H1 (cell line): ENCODE data around the gene STX16. TPM values are rescaled to one million over a fixed set of nuclear protein-coding genes. Genes with fewer than 3 reads are reported as not detected.

Experiments used
- CTCF ChIA-PET: fragments of 300-600 bp; sonication (Branson Sonifier 250); formaldehyde crosslinking; loops from one replicate; lab custom pipeline; 2021; ENCODE audit not compliant: partially characterized antibody; lab: Charles Lee
- POLR2A ChIA-PET: fragments of 300-600 bp; sonication (Branson Sonifier 250); formaldehyde crosslinking; loops from one replicate; lab custom pipeline; 2021; ENCODE audit warnings: inconsistent platforms; ENCODE audit not compliant: partially characterized antibody; lab: Charles Lee
- DNase-seq, 2 experiments: peaks; one replicate each; pipeline versions ENCODE4 v3.0.0 to v3.0.0-alpha.2; 2010 to 2022; ENCODE audit warnings: low spot score in 2 of 2, low read depth in 1 of 2, mixed read lengths in 1 of 2
- FAIRE-seq: peaks from 2 replicates; lab custom pipeline; 2011; peaks lifted over from hg19 to GRCh38; lab: Jason Lieb, UNC
- H2AFZ ChIP-seq: 2 replicates; pipeline ENCODE4 v1.8.1; 2012; ENCODE audit warnings: low read length, inconsistent platforms
- H2AK5ac ChIP-seq: 2 replicates; pipeline ENCODE4 v1.6.1; 2013; ENCODE audit warnings: low read depth, low read length
- H2BK120ac ChIP-seq: replicated peaks from 2 replicates; pipeline ENCODE3; 2013; ENCODE audit warnings: low read depth, low read length, inconsistent platforms
- H2BK12ac ChIP-seq: 2 replicates; pipeline ENCODE4 v1.6.1; 2013; ENCODE audit warnings: low read depth, low read length
- H2BK15ac ChIP-seq: 2 replicates; pipeline ENCODE4 v1.6.1; 2013; ENCODE audit warnings: low read length
- H2BK20ac ChIP-seq: 2 replicates; pipeline ENCODE4 v1.6.1; 2013; ENCODE audit warnings: low read length
- H2BK5ac ChIP-seq: 2 replicates; pipeline ENCODE4 v1.6.1; 2013; ENCODE audit warnings: low read depth, low read length
- H3K14ac ChIP-seq: 2 replicates; pipeline ENCODE4 v1.6.1; 2013; ENCODE audit warnings: inconsistent platforms; ENCODE audit not compliant: insufficient read length
- H3K18ac ChIP-seq: 2 replicates; pipeline ENCODE4 v1.6.1; 2013; ENCODE audit warnings: low read length; ENCODE audit errors: extremely low read depth
- H3K23ac ChIP-seq: 2 replicates; pipeline ENCODE4 v1.6.1; 2013; ENCODE audit warnings: inconsistent platforms; ENCODE audit not compliant: insufficient read length
- H3K23me2 ChIP-seq: 2 replicates; pipeline ENCODE4 v1.6.1; 2013; ENCODE audit warnings: low read depth, low read length
- H3K27ac ChIP-seq: 2 replicates; pipeline ENCODE4 v1.6.1; 2011; ENCODE audit warnings: low read depth, low read length, inconsistent platforms
- H3K27me3 ChIP-seq, 4 experiments: replicated peaks in 1 of 4; 1 replicate in 1 of 4; 2 replicates in 3 of 4; pipeline versions ENCODE4 v1.6.1 to v1.8.1; 2011 to 2013; ENCODE audit warnings: low read length in 3 of 4, mild to moderate bottlenecking in 3 of 4, inconsistent platforms in 2 of 4, mixed read lengths in 2 of 4, moderate library complexity in 1 of 4; ENCODE audit not compliant: control insufficient read depth in 3 of 4, insufficient read depth in 3 of 4; ENCODE audit errors: extremely low read depth in 1 of 4
- H3K36me3 ChIP-seq, 4 experiments: 2 replicates each; pipeline versions ENCODE4 v1.6.1 to v1.8.1; 2011 to 2013; ENCODE audit warnings: mild to moderate bottlenecking in 4 of 4, low read length in 3 of 4, moderate library complexity in 2 of 4, control low read depth in 1 of 4, inconsistent platforms in 1 of 4; ENCODE audit not compliant: insufficient read depth in 4 of 4, control insufficient read depth in 2 of 4
- H3K4ac ChIP-seq: replicated peaks from 2 replicates; pipeline ENCODE3; 2013; ENCODE audit warnings: low read length, low read depth, mixed read lengths, inconsistent platforms; ENCODE audit not compliant: insufficient read length
- H3K4me1 ChIP-seq, 4 experiments: replicated peaks in 1 of 4; 1 replicate in 1 of 4; 2 replicates in 3 of 4; pipeline versions ENCODE4 v1.6.1 to v1.8.1; 2011 to 2013; ENCODE audit warnings: low read length in 3 of 4, inconsistent platforms in 2 of 4, mixed read lengths in 1 of 4; ENCODE audit not compliant: insufficient read depth in 4 of 4, control insufficient read depth in 3 of 4
- H3K4me2 ChIP-seq, 2 experiments: 2 replicates each; pipeline versions ENCODE4 v1.6.1 to v1.8.1; 2011 to 2013; ENCODE audit warnings: low read depth in 2 of 2, low read length in 2 of 2, control low read depth in 1 of 2, inconsistent platforms in 1 of 2, mild to moderate bottlenecking in 1 of 2; ENCODE audit not compliant: insufficient read depth in 1 of 2
- H3K4me3 ChIP-seq, 4 experiments: fragments of 200-600, 300-600 bp in 1 of 4; sonication (generic), shearing (Covaris generic), sonication (Bioruptor Twin) in 1 of 4; 2 replicates each; pipeline versions ENCODE4 v1.5.1 to v1.8.1; 2011 to 2016; ENCODE audit warnings: low read length in 4 of 4, low read depth in 3 of 4, control low read depth in 2 of 4, inconsistent platforms in 2 of 4, mild to moderate bottlenecking in 2 of 4, mixed read lengths in 1 of 4, moderate library complexity in 1 of 4; ENCODE audit not compliant: insufficient read depth in 2 of 4; ENCODE audit errors: extremely low read depth in 1 of 4
- H3K56ac ChIP-seq: replicated peaks from 2 replicates; pipeline ENCODE3; 2013; ENCODE audit warnings: low read depth, mild to moderate bottlenecking, mixed read lengths, low read length, inconsistent platforms; ENCODE audit not compliant: insufficient read length
- H3K79me1 ChIP-seq: 2 replicates; pipeline ENCODE4 v1.6.1; 2013; ENCODE audit warnings: low read depth, low read length, control low read depth
- H3K79me2 ChIP-seq, 2 experiments: 2 replicates each; pipeline versions ENCODE4 v1.6.1 to v1.8.1; 2012 to 2013; ENCODE audit warnings: low read length in 2 of 2, mild to moderate bottlenecking in 2 of 2, inconsistent platforms in 1 of 2; ENCODE audit not compliant: insufficient read depth in 2 of 2, control insufficient read depth in 1 of 2
- H3K9ac ChIP-seq, 4 experiments: replicated peaks in 1 of 4; 1 replicate in 1 of 4; 2 replicates in 3 of 4; pipeline versions ENCODE4 v1.6.1 to v1.8.1; 2011 to 2013; ENCODE audit warnings: low read depth in 3 of 4, low read length in 3 of 4, control low read depth in 2 of 4, mild to moderate bottlenecking in 2 of 4, moderate library complexity in 2 of 4, inconsistent platforms in 1 of 4; ENCODE audit errors: extremely low read depth in 1 of 4
- H3K9me3 ChIP-seq, 2 experiments: 2 replicates each; pipeline versions ENCODE4 v1.6.1 to v1.8.1; 2012 to 2013; ENCODE audit warnings: mild to moderate bottlenecking in 2 of 2, moderate library complexity in 2 of 2, control low read depth in 1 of 2, inconsistent platforms in 1 of 2, low read depth in 1 of 2, low read length in 1 of 2, mixed read lengths in 1 of 2; ENCODE audit not compliant: insufficient read depth in 2 of 2
- H4K20me1 ChIP-seq, 2 experiments: replicated peaks in 1 of 2; 2 replicates each; pipeline versions ENCODE3 to v1.8.1; 2011 to 2013; ENCODE audit warnings: inconsistent platforms in 2 of 2, low read length in 2 of 2, mild to moderate bottlenecking in 1 of 2; ENCODE audit not compliant: insufficient read depth in 2 of 2, control insufficient read depth in 1 of 2
- H4K5ac ChIP-seq: 2 replicates; pipeline ENCODE4 v1.6.1; 2013; ENCODE audit warnings: low read length, low read depth, mixed read lengths, inconsistent platforms; ENCODE audit not compliant: insufficient read length
- H4K8ac ChIP-seq: 2 replicates; pipeline ENCODE4 v1.8.0; 2013; ENCODE audit warnings: mild to moderate bottlenecking, moderate library complexity, low read length, inconsistent platforms; ENCODE audit not compliant: insufficient read depth; ENCODE audit errors: extremely low read depth
- H4K91ac ChIP-seq: replicated peaks from 2 replicates; pipeline ENCODE3; 2013; ENCODE audit warnings: low read length, mixed read lengths, inconsistent platforms; ENCODE audit not compliant: insufficient read length
- BRCA1 ChIP-seq: IDR thresholded peaks from 2 replicates; pipeline ENCODE4 v1.6.1; 2012; ENCODE audit warnings: low read depth, low read length, improper control_type of control experiment
- E2F6 ChIP-seq: IDR thresholded peaks from 2 replicates; pipeline ENCODE4 v1.6.1; 2012; ENCODE audit warnings: inconsistent platforms
- HDAC2 ChIP-seq, 2 experiments: fragments of 300-600 bp in 1 of 2; sonication (generic) in 1 of 2; IDR thresholded peaks; 2 replicates each; pipeline ENCODE4 v1.6.1; 2011 to 2012; ENCODE audit warnings: low read depth in 2 of 2, low read length in 2 of 2, mild to moderate bottlenecking in 2 of 2, moderate library complexity in 2 of 2, borderline replicate concordance in 1 of 2, inconsistent platforms in 1 of 2
- HDAC6 ChIP-seq: IDR thresholded peaks from one replicate; pipeline ENCODE4 v1.7.1; 2012; ENCODE audit warnings: low read depth, mild to moderate bottlenecking, inconsistent platforms, low read length, moderate library complexity
- PHF8 ChIP-seq: fragments of 200-600 bp; sonication (generic); conservative IDR thresholded peaks from 2 replicates; pipeline ENCODE4 v1.7.1; 2012; ENCODE audit warnings: low read depth, mild to moderate bottlenecking, inconsistent platforms, low read length, moderate library complexity
- RFX5 ChIP-seq: IDR thresholded peaks from 2 replicates; pipeline ENCODE4 v1.6.1; 2011; ENCODE audit warnings: low read depth, low read length, improper control_type of control experiment, borderline replicate concordance
- RXRA ChIP-seq: IDR thresholded peaks from 2 replicates; pipeline ENCODE4 v1.6.1; 2011; ENCODE audit warnings: low read depth, mild to moderate bottlenecking, low read length, moderate library complexity; ENCODE audit not compliant: insufficient read depth
- WGBS, 2 experiments: shearing (Covaris generic) in 1 of 2; methylation state at CpG; one replicate each; pipeline versions ENCODE4 v1.1.6 to v1.1.7; 2013 to 2015; ENCODE audit warnings: low lambda C conversion rate in 2 of 2, mixed read lengths in 2 of 2, inconsistent platforms in 1 of 2, low coverage in 1 of 2, missing lambda C conversion rate in 1 of 2; ENCODE audit not compliant: insufficient replicate concordance in 2 of 2, insufficient coverage in 1 of 2, insufficient read length in 1 of 2; ENCODE audit errors: extremely low coverage in 1 of 2, missing lambda C conversion rate in 1 of 2; 5-methylcytosine and 5-hydroxymethylcytosine counted together
- polyA plus RNA-seq, 7 experiments: library from polyadenylated mRNA; depleted of rRNA in 3 of 7; stranded (reverse) in 5 of 7; unstranded in 2 of 7; fragments of >200 nt in 5 of 7; fragments of 200-250 nt in 2 of 7; gene quantifications; 1 replicate in 5 of 7; 2 replicates in 1 of 7; 4 replicates in 1 of 7; pipeline versions ENCODE4 v1.2.1 to v1.2.3, GENCODE V29; 2011 to 2013; ENCODE audit warnings: missing spikeins in 2 of 7, mixed read lengths in 2 of 7
- total RNA-seq: library from RNA; stranded (reverse); fragmentation: NEBNext Ultra II Directional; extraction: Animal tissue kit (Norgen Biotek cat#: 25700); gene quantifications from 2 replicates; pipeline ENCODE4 v1.2.1, GENCODE V29; 2021

Gene STX16
- total and polyA plus RNA-seq, 2 of the 8 experiments (the other 6 are each of a cell fraction or from before 2014, with no cell fraction given): 45.2 to 61.6 TPM

GRCh38 chr20:58690396-58691135, 39.5 kb downstream of the STX16 start:
- H3K79me1 ChIP-seq: 0 out of 2 replicates have a peak, but pooled peaks cover 4% of the 10 kb centered on the region
- H3K18ac ChIP-seq: peak overlapping the region; percentile 55
- no peak overlapping the region for H3K4ac ChIP-seq
- H2BK5ac ChIP-seq: no peak overlapping the region; the same call in 1 of the 2 replicates
- no peak overlapping the region for H3K4me3 ChIP-seq
- peak overlapping the region; percentile 1 for H4K91ac ChIP-seq
- H2BK120ac ChIP-seq: peak overlapping the region; percentile 5
- H3K79me2 ChIP-seq: no peaks in the 10 kb centered on the region; a peak in 1 of 4 replicates
- H3K9ac ChIP-seq: no peak overlapping the region
- no peaks in the 10 kb centered on the region for H3K9me3 ChIP-seq
- H2AK5ac ChIP-seq: no peak overlapping the region; the same call in 1 of the 2 replicates
- no peaks in the 10 kb centered on the region for H3K27me3 ChIP-seq
- FAIRE-seq: no peak
- H2BK15ac ChIP-seq: 0 out of 2 replicates have a peak overlapping the region, but pooled peaks have one; percentile 4
- H3K56ac ChIP-seq: no peak overlapping the region
- H4K8ac ChIP-seq: no peak overlapping the region
- H3K23ac ChIP-seq: no peak overlapping the region
- H2AFZ ChIP-seq: no peak overlapping the region
- peaks cover 3 to 24% (median 17%) of the 10 kb centered on the region in 4 experiments for H3K4me1 ChIP-seq
- H3K4me2 ChIP-seq: no peak overlapping the region
- DNase-seq: peak in 1 of 2 experiments; percentile 37
- H3K36me3 ChIP-seq: no peaks in the 10 kb centered on the region; a peak in 1 of 8 replicates
- H2BK12ac ChIP-seq: no peak overlapping the region
- no peak overlapping the region for H2BK20ac ChIP-seq
- peaks cover 7% of the 10 kb centered on the region; the same call in 1 of the 2 replicates for H3K23me2 ChIP-seq
- ChIA-PET CTCF (interaction anchor here (0.7 to 1.6 kb wide), 6 partner anchors 12 to 79 kb away, joined by 3 to 9 read pairs (median 4); no protein-coding TSS in a partner anchor), POLR2A (interaction anchor here (0.8 to 5.4 kb wide), 8 partner anchors 9 to 53 kb away, joined by 3 to 28 read pairs (median 6); partner anchors contain the start of gene STX16)
- 80% methylated on average over 7 of the region's 7 CpGs; no CpG with 5 or more reads in 1 of the 2 experiments for WGBS, 2 experiments
- H4K20me1 ChIP-seq: peaks cover 0 to 10% of the 10 kb centered on the region in 2 experiments
- H3K14ac ChIP-seq: no peak overlapping the region
- TF ChIP-seq HDAC6: no peak
- TF ChIP-seq PHF8: no peak
- TF ChIP-seq RFX5: no peak
- no peak for TF ChIP-seq RXRA
- no peak for TF ChIP-seq E2F6
- no peak for TF ChIP-seq HDAC2 (IDR thresholded peaks at IDR 0.05; ENCODE audit: borderline replicate concordance in 1 of 2, low read depth in 2 of 2, low read length in 2 of 2)
- no peak for TF ChIP-seq BRCA1
- H4K5ac ChIP-seq: no peak overlapping the region
- no peak overlapping the region for H3K27ac ChIP-seq
